GM08714 (cell line): ENCODE data around the gene PIP4K2A.

ENCODE experiments used
- H3K4me3 ChIP-seq: fragments of 200-500 bp; sonication (Bioruptor generic); 2 replicates; pipeline ENCODE4 v1.5.1; 2014; ENCODE audit warnings: mild to moderate bottlenecking, low read length, inconsistent platforms
- ZNF274 ChIP-seq: IDR thresholded peaks from 2 replicates; pipeline ENCODE4 v1.6.1; 2012; ENCODE audit warnings: mild to moderate bottlenecking, low read depth, low read length

Gene PIP4K2A

GRCh38 chr10:22593636-22594198, 120.7 kb downstream of the PIP4K2A start:
- H3K4me3 ChIP-seq = no peak overlapping the region
- TF ChIP-seq ZNF274 = no peak

- TF ChIP-seq ZNF274 = no peak
- no peak overlapping the region for H3K4me3 ChIP-seq
Observed at GRCh38 chr10:22593026-22593425, 121.4 kb downstream of the PIP4K2A start.

DNA sequence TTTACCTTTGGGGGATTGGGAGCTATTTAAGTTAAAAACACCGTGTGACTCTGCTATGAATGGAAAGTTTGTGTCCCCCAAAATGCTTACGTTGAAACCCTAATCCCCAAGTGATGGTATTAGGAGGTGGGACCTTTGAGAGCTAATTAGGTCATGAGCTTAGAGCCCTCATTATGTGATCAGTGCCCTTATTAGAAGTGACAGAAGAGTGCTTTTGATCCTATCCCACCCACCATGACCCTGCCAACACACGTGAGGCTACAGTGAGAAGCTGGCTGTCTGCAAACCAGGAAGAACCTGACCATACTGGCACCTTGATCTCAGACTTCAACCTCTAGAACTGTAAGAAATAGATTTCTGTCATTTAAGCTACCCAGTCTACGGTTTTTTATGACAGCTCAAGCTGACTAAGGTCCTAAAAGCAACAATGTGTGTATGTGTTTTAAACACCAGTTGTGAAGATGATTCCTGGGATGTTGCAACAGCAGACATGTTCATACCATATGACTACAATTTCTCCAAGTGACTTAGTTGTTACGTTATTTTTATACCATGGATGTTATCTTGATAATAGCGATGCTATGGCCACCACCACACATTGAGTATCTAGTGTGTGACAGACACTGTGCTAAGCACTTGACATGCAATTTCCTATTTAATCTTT, 124.4 kb downstream of the PIP4K2A start:
- no peak for TF ChIP-seq ZNF274
- no peak overlapping the region for H3K4me3 ChIP-seq

- no peak overlapping the region for H3K4me3 ChIP-seq
- TF ChIP-seq ZNF274 = no peak
Observed at GRCh38 chr10:22588462-22588861, 125.9 kb downstream of the PIP4K2A start.

- no peak for TF ChIP-seq ZNF274
- H3K4me3 ChIP-seq = no peak overlapping the region
Observed at GRCh38 chr10:22583683-22584082, 130.7 kb downstream of the PIP4K2A start.

DNA sequence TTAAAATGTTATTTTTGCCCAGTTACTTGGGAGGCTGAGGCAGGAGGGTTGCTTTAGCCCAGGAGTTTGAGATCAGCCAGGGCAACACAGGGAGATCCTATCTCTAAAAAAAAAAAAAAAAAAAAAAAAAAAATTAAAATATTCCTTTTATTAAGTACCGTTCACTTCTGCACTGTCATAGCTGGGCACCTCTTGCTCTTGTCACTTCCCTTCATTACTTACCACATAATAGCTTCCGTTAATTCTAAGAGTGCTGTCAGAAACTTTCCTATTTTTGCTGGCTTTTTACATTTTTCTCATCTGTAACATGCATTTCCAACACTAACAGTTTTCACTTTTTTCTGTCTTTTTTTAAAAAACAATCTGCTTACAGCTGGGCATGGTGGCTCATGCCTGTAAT, 132.9 kb downstream of the PIP4K2A start:
- TF ChIP-seq ZNF274 = no peak

GRCh38 chr10:22580711-22581110, 133.7 kb downstream of the PIP4K2A start:
- TF ChIP-seq ZNF274 = no peak
- H3K4me3 ChIP-seq = no peak overlapping the region

More for the DNA sequence above, 132.9 kb downstream of the PIP4K2A start:
- no peak overlapping the region for H3K4me3 ChIP-seq

DNA sequence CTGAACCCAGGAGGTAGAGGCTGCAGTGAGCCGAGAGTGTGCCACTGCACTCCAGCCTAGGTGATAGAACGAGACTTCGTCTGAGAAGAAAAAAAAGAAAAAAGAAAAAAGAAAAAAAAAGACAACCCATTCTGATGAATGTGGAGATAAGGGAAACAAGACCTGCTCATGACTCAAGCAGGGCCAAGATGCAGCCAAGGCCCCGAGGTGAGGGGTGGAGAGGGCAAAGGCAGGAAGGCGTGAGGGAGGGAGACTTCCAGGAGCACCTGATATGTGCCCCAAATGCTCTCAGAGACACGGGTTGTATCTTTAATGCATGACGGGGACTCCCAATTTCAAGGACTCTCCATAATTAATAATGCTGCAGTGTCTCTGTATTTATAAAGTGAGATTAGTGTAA, 134.6 kb downstream of the PIP4K2A start:
- no peak overlapping the region for H3K4me3 ChIP-seq
- TF ChIP-seq ZNF274 = no peak

DNA sequence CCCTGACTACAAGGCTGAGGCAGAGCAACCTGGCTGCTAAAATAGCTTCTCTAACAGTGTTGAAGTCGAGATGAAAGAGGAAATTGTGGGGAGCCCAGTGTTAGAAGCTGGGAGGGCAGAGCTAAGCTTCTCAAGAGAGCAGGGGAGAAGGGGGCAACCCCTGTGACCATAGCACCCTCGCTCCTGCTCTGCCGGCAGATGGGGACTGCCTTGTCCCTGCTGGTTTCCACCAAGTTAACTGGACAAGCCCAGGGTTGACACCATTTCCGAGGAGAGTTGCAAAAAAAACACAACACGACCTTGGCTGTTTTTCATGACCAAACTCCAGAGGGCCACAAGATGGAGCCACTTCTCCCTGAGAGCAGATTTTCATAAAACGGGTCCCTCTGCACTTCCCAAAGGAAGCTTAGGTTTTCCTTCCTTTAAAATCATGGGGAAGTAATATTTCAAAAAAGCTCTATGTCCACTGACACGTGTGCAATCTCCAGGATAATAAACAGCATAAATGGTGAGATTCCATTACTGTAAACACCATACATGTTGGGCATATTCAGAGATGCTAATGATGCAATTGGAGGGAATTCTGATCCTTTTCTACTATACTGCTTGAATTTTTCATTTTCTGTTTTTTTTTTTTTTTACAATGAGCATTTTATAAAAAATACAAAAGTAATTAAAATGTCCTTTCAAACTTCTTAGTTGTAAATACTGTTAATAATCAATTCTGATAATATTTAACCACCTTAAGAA, 140.4 kb downstream of the PIP4K2A start:
- no peak for TF ChIP-seq ZNF274
- no peak overlapping the region for H3K4me3 ChIP-seq

- H3K4me3 ChIP-seq = no peak overlapping the region
- TF ChIP-seq ZNF274 = no peak
Observed at GRCh38 chr10:22570733-22571430, 143.5 kb downstream of the PIP4K2A start.

DNA sequence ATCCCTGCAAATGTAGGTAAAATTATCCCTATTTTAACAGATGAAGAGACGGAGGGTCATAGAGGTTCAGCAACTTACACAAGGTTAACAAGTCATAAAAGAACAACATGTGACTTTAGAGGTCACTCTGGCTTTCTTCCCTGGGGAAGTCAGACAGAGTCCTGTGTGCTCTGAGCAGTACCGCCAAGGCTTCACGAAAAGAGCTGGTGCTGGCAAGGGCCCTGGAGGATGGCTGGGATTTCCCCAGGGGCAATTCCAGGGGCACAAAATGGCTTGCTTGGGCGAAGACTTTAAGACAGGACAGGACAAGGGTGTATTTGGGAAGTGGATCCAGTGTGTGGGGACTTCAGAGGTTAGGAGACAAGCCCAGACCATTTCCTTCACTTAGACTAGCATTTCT, 144.1 kb downstream of the PIP4K2A start:
- no peak overlapping the region for H3K4me3 ChIP-seq
- TF ChIP-seq ZNF274 = no peak

GRCh38 chr10:22568928-22569327, 145.4 kb downstream of the PIP4K2A start:
- H3K4me3 ChIP-seq = no peak overlapping the region
- no peak for TF ChIP-seq ZNF274

- no peak overlapping the region for H3K4me3 ChIP-seq
- TF ChIP-seq ZNF274 = no peak
Observed at GRCh38 chr10:22564060-22564459, 150.3 kb downstream of the PIP4K2A start.

DNA sequence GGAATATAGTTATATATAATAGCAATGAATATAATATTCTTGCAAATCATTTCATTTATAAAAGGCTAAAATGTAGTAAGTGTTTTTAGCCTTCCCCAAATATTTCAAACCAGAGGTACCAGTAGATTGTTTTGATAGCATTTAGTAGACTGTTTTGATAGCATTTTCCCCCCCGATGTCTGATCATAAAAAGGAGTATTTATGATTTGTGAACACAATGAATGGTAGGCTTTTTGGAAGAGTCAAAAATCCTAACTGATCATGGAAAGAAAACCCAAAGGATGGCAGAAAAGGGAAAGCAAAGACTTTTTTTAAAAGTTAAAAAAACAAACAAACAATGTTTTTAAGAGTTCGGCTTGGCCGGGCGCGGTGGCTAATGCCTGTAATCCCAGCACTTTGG, 152.5 kb downstream of the PIP4K2A start:
- no peak overlapping the region for H3K4me3 ChIP-seq
- TF ChIP-seq ZNF274 = no peak

- no peak for TF ChIP-seq ZNF274
- no peak overlapping the region for H3K4me3 ChIP-seq
Observed at GRCh38 chr10:22560913-22561239, 153.5 kb downstream of the PIP4K2A start.
